GM19438 (cell line): ENCODE measurements around the gene PPOX.

ENCODE experiments used
- ATAC-seq: cut with Tn5 transposase; IDR thresholded peaks from one replicate; pipeline ENCODE4 v1.9.1; 2021; ENCODE audit warnings: low read depth; ENCODE audit not compliant: unreplicated experiment

Gene PPOX

GRCh38 chr1:161196521-161197451 is 30.6 kb downstream of the PPOX start:
- no peak for ATAC-seq

GRCh38 chr1:161197560-161198193 is 31.5 kb downstream of the PPOX start:
- no peak for ATAC-seq

GRCh38 chr1:161198194-161198896 is 32.1 kb downstream of the PPOX start:
- ATAC-seq, result no peak

GRCh38 chr1:161198897-161199431 is 32.7 kb downstream of the PPOX start, which contains the start of gene ADAMTS4:
TSS of gene ADAMTS4 (minus strand) at chr1:161199054. CDS start at chr1:161198627, 427 bp downstream.
- ATAC-seq, result no peak

- ATAC-seq, result no peak
Observed at GRCh38 chr1:161199506-161200139, 33.4 kb downstream of the PPOX start.

GRCh38 chr1:161200421-161200991 is 34.3 kb downstream of the PPOX start:
- no peak for ATAC-seq

GRCh38 chr1:161200992-161201835 is 35.0 kb downstream of the PPOX start:
- ATAC-seq, result no peak

- ATAC-seq, result peak; percentile 97
Observed at GRCh38 chr1:161201836-161202712, 35.8 kb downstream of the PPOX start, which contains the start of gene NDUFS2. TSS of gene NDUFS2 (plus strand) at chr1:161202367. CDS start at chr1:161202386, 19 bp downstream.

- no peak for ATAC-seq
Observed at GRCh38 chr1:161206411-161207140, 40.4 kb downstream of the PPOX start.

- ATAC-seq, result no peak
Observed at GRCh38 chr1:161207173-161207572, 40.9 kb downstream of the PPOX start.

- peak; percentile 81 for ATAC-seq
Observed at GRCh38 chr1:161209790-161210409, 43.7 kb downstream of the PPOX start.

- ATAC-seq, result no peak
Observed at GRCh38 chr1:161214369-161214768, 48.1 kb downstream of the PPOX start.

- ATAC-seq, result no peak
Observed at GRCh38 chr1:161215076-161215475, 48.9 kb downstream of the PPOX start, which contains the start of gene FCER1G. TSS of gene FCER1G (plus strand) at chr1:161215295. CDS start at chr1:161215322, 27 bp downstream.

- ATAC-seq, result peak; percentile 92
Observed at GRCh38 chr1:161216945-161217712, 50.9 kb downstream of the PPOX start.

GRCh38 chr1:161217831-161218230 is 51.6 kb downstream of the PPOX start:
- ATAC-seq, result no peak
